ENCODE results near the gene PINLYP.

DNA sequence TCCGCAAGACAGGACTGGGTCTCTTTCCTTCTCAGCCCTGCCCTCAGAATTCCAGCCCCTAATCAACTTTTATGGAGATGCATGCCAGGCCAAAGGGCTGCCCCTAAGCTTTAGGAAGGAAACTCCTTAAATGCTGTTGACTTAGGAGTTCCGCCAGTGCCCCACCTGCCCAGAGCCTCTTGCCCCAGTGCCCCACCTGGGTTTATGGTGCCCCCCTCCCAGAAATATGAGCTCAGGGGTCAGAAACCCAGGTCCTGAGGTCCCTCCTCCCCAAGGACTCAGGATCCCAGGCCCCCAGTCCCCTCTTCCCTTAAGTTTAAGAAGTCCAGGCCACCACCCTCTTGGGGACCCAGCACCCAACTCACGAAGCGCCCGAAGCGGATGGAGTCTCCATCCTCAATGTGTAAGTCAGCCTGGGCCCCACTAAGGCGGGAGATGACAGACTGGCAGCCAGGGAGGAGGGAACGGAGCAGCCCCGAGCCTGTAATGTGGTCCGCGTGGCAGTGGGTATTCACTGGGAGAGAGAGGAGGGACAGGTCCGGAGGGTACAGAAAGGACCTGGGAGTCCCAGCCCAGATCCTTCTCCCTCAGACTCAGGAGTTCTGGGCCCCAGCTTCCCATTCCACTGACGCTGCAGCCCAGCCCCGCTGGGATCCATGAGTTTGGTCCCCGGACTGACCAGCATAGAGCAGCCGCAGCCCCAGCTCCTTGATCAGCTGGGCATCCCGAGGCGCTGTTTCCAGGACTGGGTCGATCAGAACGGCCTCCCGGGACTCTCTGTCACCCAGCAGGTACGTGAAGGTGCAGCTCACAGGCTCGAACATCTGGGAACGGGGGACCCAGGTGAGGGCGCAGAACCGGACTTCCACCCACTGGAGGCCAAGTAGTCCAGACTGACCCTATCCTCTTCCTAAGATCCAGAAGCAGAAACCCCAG, 49.5 kb upstream of the PINLYP start:
- TF ChIP-seq, protein P1, sequence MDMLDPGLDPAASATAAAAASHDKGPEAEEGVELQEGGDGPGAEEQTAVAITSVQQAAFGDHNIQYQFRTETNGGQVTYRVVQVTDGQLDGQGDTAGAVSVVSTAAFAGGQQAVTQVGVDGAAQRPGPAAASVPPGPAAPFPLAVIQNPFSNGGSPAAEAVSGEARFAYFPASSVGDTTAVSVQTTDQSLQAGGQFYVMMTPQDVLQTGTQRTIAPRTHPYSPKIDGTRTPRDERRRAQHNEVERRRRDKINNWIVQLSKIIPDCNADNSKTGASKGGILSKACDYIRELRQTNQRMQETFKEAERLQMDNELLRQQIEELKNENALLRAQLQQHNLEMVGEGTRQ (CRISPR knock-in tag; IDR thresholded peaks at IDR 0.05): no peak
- no peak for TF ChIP-seq ZNF416 (CRISPR knock-in tag; IDR thresholded peaks at IDR 0.05)

Data from WTC11 (cell line).